Neural cell (in vitro differentiated cells): Measurements from ENCODE around the gene LANCL3. TPM values are rescaled to one million over a fixed set of nuclear protein-coding genes. Genes with fewer than 3 reads are reported as not detected.

Experiments used
- H2AFZ ChIP-seq: fragments of 200-600, 300-800 bp; sonication (generic), shearing (Covaris generic); 2 replicates; pipeline ENCODE4 v1.6.0; 2014; ENCODE audit warnings: low read depth, mild to moderate bottlenecking, antibody characterized with exemption, low read length, moderate library complexity
- H3F3A ChIP-seq: fragments of 200-600 bp; shearing (Covaris generic); 2 replicates; pipeline ENCODE4 v1.6.1; 2016; ENCODE audit warnings: mild to moderate bottlenecking, moderate library complexity, mixed read lengths, antibody characterized with exemption, low read length; ENCODE audit not compliant: insufficient read depth, poor library complexity, severe bottlenecking
- H3K27ac ChIP-seq: fragments of 200-600, 300-800 bp; sonication (generic), shearing (Covaris generic); 2 replicates; pipeline ENCODE4 v1.5.1; 2014; ENCODE audit warnings: mild to moderate bottlenecking, low read length, moderate library complexity
- H3K27me3 ChIP-seq: fragments of 300-800, 200-600 bp; sonication (generic), shearing (Covaris generic); 2 replicates; pipeline ENCODE4 v1.6.0; 2014; ENCODE audit warnings: mild to moderate bottlenecking, low read depth, low read length, moderate library complexity; ENCODE audit not compliant: insufficient read depth
- H3K36me3 ChIP-seq: fragments of 300-800, 200-600 bp; sonication (generic), shearing (Covaris generic); 2 replicates; pipeline ENCODE4 v1.5.1; 2014; ENCODE audit warnings: mild to moderate bottlenecking, antibody characterized with exemption, low read length, moderate library complexity; ENCODE audit not compliant: insufficient read depth
- H3K4me2 ChIP-seq: fragments of 300-800, 200-600 bp; sonication (generic), shearing (Covaris generic); 2 replicates; pipeline ENCODE4 v1.6.0; 2014; ENCODE audit warnings: mild to moderate bottlenecking, low read length
- H3K4me3 ChIP-seq: fragments of 300-800, 200-600 bp; sonication (generic), shearing (Covaris generic); 2 replicates; pipeline ENCODE4 v1.5.1; 2014; ENCODE audit warnings: mild to moderate bottlenecking, low read length, moderate library complexity
- H3K79me2 ChIP-seq: fragments of 200-600 bp; shearing (Covaris generic); replicated peaks from 2 replicates; pipeline ENCODE4 v1.6.0; 2014; ENCODE audit warnings: mild to moderate bottlenecking, low read length, moderate library complexity; ENCODE audit not compliant: insufficient read depth
- H3K9ac ChIP-seq: fragments of 300-800, 200-600 bp; sonication (generic), shearing (Covaris generic); 2 replicates; pipeline ENCODE4 v1.6.1; 2016; ENCODE audit warnings: mild to moderate bottlenecking, low read length, mixed read lengths
- H3K9me2 ChIP-seq: fragments of 200-600 bp; shearing (Covaris generic); 2 replicates; pipeline ENCODE4 v1.6.1; 2016; ENCODE audit warnings: mild to moderate bottlenecking, low read length, mixed read lengths; ENCODE audit not compliant: insufficient read depth
- H3K9me3 ChIP-seq: fragments of 200-600, 300-800 bp; sonication (generic), shearing (Covaris generic); 2 replicates; pipeline ENCODE4 v1.6.1; 2016; ENCODE audit warnings: mild to moderate bottlenecking, mixed run types, low read length, moderate library complexity, mixed read lengths
- H4K20me1 ChIP-seq: fragments of 200-600 bp; shearing (Covaris generic); 2 replicates; pipeline ENCODE4 v1.6.1; 2016; ENCODE audit warnings: mild to moderate bottlenecking, mixed run types; ENCODE audit not compliant: insufficient read depth
- CTCF ChIP-seq: fragments of 450-650 bp; IDR thresholded peaks from 2 replicates; pipeline ENCODE4 v1.5.1; 2014; ENCODE audit warnings: antibody characterized with exemption, mild to moderate bottlenecking, moderate library complexity; ENCODE audit not compliant: poor library complexity, severe bottlenecking
- EP300 ChIP-seq: fragments of 450-650 bp; conservative IDR thresholded peaks from 2 replicates; pipeline ENCODE4 v1.6.1; 2014; ENCODE audit warnings: antibody characterized with exemption, mild to moderate bottlenecking, moderate library complexity; ENCODE audit not compliant: poor library complexity, severe bottlenecking
- EZH2 ChIP-seq: fragments of 200-600, 300-800 bp; shearing (Covaris generic), sonication (generic); IDR thresholded peaks from 2 replicates; pipeline ENCODE4 v1.6.1; 2014; ENCODE audit warnings: antibody characterized with exemption, low read length, borderline replicate concordance, mild to moderate bottlenecking; ENCODE audit not compliant: insufficient read depth, poor library complexity, severe bottlenecking
- MXI1 ChIP-seq: fragments of 450-650 bp; conservative IDR thresholded peaks from 2 replicates; pipeline ENCODE4 v1.6.1; 2014; ENCODE audit warnings: antibody characterized with exemption, mild to moderate bottlenecking; ENCODE audit not compliant: poor library complexity, severe bottlenecking
- POLR2AphosphoS5 ChIP-seq: IDR thresholded peaks from 2 replicates; pipeline ENCODE4 v1.6.1; 2012
- RAD21 ChIP-seq: fragments of 450-650 bp; conservative IDR thresholded peaks from 2 replicates; pipeline ENCODE4 v1.6.1; 2014; ENCODE audit warnings: antibody characterized with exemption, mild to moderate bottlenecking, moderate library complexity
- REST ChIP-seq: IDR thresholded peaks from 2 replicates; pipeline ENCODE4 v1.6.1; 2012; ENCODE audit warnings: borderline replicate concordance
- SMC3 ChIP-seq: fragments of 450-650 bp; conservative IDR thresholded peaks from 2 replicates; pipeline ENCODE4 v1.6.1; 2014; ENCODE audit warnings: antibody characterized with exemption, mild to moderate bottlenecking, moderate library complexity; ENCODE audit not compliant: poor library complexity
- TAF1 ChIP-seq: IDR thresholded peaks from 2 replicates; pipeline ENCODE4 v1.6.1; 2012; ENCODE audit warnings: low read depth
- polyA plus RNA-seq: library from polyadenylated mRNA; depleted of rRNA; stranded (reverse); fragments of >200 nt; gene quantifications from 2 replicates; pipeline ENCODE4 v1.2.3, GENCODE V29; 2014

LANCL3 gene
- polyA plus RNA-seq, 1 donor from 2014 or later: 0.35 TPM

- no peak overlapping the region for H3K4me3 ChIP-seq
- H3K4me2 ChIP-seq: no peak overlapping the region
- no peak overlapping the region for H2AFZ ChIP-seq
- H3K79me2 ChIP-seq: no peaks in the 10 kb centered on the region
- H3K36me3 ChIP-seq: no peaks in the 10 kb centered on the region
- no peaks in the 10 kb centered on the region for H3K9me3 ChIP-seq
- H4K20me1 ChIP-seq: no peaks in the 10 kb centered on the region
- TF ChIP-seq EP300: no peak
- no peak for TF ChIP-seq CTCF
- TF ChIP-seq REST: no peak
- no peak for TF ChIP-seq EZH2
- TF ChIP-seq MXI1: no peak
- no peak for TF ChIP-seq POLR2AphosphoS5
- no peak for TF ChIP-seq SMC3
- TF ChIP-seq TAF1: no peak
- no peak for TF ChIP-seq RAD21
- no peaks in the 10 kb centered on the region for H3K9me2 ChIP-seq
- H3K9ac ChIP-seq: no peak overlapping the region
- H3K27ac ChIP-seq: no peak overlapping the region
- H3F3A ChIP-seq: no peaks in the 10 kb centered on the region
- no peaks in the 10 kb centered on the region for H3K27me3 ChIP-seq
These were observed 151.1 kb downstream of the LANCL3 start for GRCh38 chrX:37722595-37722994.

GRCh38 chrX:37726346-37726745, 154.9 kb downstream of the LANCL3 start:
- no peak overlapping the region for H3K9ac ChIP-seq
- no peaks in the 10 kb centered on the region for H3K36me3 ChIP-seq
- no peak overlapping the region for H3K4me2 ChIP-seq
- H3K9me3 ChIP-seq: no peaks in the 10 kb centered on the region
- no peaks in the 10 kb centered on the region for H3K79me2 ChIP-seq
- H4K20me1 ChIP-seq: no peaks in the 10 kb centered on the region
- no peak overlapping the region for H2AFZ ChIP-seq
- no peak overlapping the region for H3K4me3 ChIP-seq
- no peaks in the 10 kb centered on the region for H3K9me2 ChIP-seq
- TF ChIP-seq MXI1 (no peak), POLR2AphosphoS5 (no peak), RAD21 (no peak), REST (no peak), TAF1 (no peak), CTCF (no peak), EZH2 (no peak), SMC3 (no peak), EP300 (no peak)
- H3K27ac ChIP-seq: no peak overlapping the region
- no peaks in the 10 kb centered on the region for H3K27me3 ChIP-seq
- H3F3A ChIP-seq: no peaks in the 10 kb centered on the region
